ENCODE results near the gene NCAPH2.

GRCh38 chr22:50551160-50551752 is 43.2 kb downstream of the NCAPH2 start:
- TF ChIP-seq, protein P1, sequence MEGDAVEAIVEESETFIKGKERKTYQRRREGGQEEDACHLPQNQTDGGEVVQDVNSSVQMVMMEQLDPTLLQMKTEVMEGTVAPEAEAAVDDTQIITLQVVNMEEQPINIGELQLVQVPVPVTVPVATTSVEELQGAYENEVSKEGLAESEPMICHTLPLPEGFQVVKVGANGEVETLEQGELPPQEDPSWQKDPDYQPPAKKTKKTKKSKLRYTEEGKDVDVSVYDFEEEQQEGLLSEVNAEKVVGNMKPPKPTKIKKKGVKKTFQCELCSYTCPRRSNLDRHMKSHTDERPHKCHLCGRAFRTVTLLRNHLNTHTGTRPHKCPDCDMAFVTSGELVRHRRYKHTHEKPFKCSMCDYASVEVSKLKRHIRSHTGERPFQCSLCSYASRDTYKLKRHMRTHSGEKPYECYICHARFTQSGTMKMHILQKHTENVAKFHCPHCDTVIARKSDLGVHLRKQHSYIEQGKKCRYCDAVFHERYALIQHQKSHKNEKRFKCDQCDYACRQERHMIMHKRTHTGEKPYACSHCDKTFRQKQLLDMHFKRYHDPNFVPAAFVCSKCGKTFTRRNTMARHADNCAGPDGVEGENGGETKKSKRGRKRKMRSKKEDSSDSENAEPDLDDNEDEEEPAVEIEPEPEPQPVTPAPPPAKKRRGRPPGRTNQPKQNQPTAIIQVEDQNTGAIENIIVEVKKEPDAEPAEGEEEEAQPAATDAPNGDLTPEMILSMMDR (IDR thresholded peaks at IDR 0.05; ENCODE audit: low read depth, low read length): no peak
- TF ChIP-seq EZH2phosphoT487 (IDR thresholded peaks at IDR 0.05; ENCODE audit: low read depth): no peak
